ENCODE measurements around the gene SPAG17.
"Not testable (repeated sequence)": the region's sequence is repeated elsewhere in the genome, so short reads cannot be mapped to it uniquely, and the experiment has no call there.

Gene SPAG17

DNA sequence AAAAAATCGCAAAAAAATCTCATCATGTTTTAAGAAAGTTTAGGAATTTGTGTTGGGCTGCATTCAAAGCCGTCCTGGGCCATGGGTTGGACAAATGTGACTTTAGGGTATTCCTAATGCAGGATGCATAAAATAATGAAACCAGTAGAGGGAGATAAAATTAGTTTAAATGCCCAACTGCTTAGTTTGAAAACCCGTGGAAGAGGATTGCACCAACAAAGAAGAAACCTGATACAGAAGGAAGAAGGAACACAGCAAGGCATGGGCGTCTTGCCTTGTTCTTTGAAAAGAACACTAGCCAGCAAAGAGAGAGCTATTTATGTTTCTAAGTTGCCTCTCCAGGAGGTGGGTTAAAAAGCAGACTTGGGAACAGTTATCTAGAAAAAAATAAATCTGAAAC lies 217.6 kb downstream of the SPAG17 start:
- no peak for DNase-seq

DNA sequence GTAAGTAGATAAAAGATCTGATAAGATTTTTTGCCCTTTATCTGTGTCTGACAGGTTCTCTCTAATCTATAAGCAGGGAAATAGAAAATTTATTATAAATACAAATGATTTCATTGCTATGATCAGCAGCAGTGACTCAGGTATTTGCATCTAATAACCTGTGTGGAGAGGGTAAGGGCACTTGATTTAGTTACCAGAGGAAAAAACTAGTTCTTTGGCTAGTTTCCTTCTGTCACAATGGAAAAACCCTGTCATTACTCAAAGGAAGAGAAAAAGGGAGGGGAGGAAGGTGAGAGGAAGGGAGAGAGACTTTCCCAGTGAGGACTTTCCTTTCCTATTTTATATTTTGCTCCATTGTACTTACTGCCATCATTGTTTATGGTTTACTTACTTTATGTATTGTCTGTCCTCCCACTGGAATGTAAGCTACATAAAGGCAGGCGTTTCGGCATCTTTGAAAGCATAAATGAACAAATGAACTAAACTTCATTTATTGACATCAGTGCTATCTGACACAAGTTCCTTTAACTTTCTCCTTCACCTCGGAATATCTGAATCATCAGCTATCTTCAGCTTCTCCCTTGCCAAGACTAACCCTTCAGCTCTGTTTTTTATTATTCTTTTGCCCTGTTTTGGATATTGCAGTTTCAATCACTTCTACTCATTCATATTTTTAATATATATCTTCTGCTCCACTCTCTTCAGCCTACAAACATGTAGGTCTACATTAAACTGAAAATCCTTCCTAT lies 220.6 kb downstream of the SPAG17 start:
- no peak for DNase-seq

DNA sequence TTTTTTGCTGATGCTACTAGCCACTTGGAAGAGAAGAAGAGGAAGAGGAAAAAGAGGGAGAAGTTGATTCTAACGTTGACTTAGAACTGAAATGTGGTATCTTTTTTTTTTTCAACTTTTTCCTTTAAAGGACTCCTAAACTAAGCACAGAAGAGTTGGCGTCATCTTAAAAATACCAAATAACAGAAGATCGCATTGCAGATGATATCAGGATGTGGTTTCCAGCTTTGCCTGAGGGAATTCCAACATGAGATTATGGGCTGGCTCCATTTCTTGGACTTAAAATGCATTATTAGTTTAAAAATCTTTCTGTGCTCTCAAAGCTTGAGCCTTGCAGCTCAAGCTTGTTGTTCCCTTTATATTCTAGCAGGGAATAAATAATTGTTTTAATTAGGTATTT lies 225.7 kb downstream of the SPAG17 start:
- DNase-seq: no peak

DNA sequence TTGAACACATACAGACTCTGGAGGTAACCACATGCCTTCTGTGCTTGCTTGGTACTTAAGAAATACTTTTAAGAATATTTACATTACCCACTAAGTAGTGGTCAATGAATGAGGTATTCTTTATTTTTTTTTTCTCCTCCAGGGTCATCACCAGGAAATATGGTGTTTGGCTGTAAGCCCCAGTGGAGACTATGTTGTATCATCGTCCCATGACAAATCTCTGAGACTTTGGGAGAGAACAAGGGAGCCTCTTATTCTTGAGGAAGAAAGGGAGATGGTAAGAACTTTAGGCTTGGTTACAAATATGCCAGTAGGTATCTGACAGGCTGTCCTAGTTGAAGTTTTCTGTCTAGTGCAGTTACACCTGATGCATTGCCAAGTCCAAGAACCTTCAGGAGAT lies 232.6 kb downstream of the SPAG17 start:
- no peak for DNase-seq

DNA sequence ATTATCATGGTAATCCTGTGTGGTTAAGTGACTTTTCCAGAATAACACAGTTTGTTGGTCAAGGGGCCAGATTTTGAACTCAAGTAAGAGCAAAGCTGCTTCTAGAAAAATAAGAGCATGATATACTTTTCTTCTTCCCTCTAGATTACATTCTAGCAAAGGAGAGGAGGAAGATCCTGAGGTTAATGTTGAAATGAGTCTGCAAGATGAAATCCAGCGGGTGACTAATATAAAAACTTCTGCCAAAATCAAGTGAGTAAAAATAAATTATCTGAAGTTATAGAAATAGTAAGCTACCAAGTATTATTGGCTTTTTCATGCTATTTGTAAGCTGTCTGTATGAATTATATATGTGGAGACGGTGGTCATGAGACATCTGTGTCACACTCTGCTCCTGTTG lies 242.7 kb downstream of the SPAG17 start:
- DNase-seq: no peak

DNA sequence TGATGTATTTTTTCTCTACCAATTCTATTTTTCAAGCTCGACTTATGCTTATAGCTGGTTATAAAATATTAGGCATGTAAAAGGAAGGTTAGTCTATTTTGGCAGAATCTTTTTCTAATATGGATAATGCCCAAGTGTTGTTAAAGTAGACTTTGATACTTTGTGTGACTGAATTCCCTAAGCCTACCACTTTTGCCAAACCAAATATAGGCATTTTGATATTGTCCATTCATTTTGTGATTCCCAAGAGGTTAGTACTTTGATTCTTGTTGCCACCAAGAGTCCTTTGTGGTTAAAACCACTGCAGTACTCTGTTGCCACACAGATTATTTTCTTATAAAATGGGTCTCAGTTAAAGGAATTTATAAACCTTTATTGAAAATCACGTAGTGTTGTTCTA lies 251.3 kb downstream of the SPAG17 start:
- DNase-seq: no peak

DNA sequence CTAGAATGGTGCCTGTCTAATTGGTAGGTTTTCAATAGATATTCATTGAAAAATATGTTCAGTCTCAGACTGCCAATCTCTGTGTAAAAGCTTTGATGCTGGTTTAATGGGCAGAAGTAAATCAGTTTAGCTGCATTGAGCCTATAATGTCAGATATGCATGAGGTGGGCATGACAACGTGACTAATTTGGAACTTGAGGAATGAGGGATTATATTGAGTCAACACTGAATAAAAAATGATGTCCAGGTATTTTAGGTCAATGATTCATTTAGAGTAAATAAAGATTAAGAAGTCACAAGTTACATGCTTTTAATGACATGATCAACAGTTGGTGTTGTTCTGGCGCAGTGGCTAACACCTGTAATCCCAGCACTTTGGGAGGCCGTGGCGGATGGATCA lies 252.5 kb downstream of the SPAG17 start:
- no peak for DNase-seq

DNA sequence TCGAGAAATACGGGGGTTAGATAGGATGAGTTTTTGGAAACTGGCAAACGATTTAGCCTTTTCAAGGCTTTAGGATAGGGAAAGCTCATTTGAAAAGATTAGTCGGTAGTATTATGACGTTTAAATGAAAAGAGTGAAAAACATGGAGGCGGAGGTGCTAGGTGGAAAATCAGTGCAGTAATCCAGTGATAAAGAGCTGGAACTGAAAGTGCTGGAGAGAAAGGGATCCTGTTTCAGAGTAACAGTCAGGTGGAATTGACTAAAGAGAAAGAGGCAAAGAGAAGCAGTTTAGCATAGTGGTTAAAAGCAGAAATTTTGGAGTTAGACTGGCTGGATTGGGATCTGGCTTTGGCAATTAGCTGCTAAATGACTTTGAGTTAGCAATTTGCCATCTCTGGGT lies 254.5 kb downstream of the SPAG17 start:
- DNase-seq: no peak

DNA sequence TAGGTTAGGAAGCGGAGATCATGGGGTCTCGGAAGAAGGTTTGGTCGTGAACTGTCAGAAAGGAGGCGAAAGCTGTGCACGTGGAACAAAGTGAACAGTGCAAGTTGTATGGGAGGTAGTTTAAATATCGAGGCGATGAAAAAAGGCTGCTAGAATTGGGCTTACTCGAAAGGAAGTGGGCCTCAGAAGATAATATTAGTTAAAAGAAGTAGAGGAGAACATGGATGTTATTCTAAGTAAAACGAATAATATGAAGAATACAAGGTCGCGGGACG lies 254.9 kb downstream of the SPAG17 start:
- no peak for DNase-seq

DNA sequence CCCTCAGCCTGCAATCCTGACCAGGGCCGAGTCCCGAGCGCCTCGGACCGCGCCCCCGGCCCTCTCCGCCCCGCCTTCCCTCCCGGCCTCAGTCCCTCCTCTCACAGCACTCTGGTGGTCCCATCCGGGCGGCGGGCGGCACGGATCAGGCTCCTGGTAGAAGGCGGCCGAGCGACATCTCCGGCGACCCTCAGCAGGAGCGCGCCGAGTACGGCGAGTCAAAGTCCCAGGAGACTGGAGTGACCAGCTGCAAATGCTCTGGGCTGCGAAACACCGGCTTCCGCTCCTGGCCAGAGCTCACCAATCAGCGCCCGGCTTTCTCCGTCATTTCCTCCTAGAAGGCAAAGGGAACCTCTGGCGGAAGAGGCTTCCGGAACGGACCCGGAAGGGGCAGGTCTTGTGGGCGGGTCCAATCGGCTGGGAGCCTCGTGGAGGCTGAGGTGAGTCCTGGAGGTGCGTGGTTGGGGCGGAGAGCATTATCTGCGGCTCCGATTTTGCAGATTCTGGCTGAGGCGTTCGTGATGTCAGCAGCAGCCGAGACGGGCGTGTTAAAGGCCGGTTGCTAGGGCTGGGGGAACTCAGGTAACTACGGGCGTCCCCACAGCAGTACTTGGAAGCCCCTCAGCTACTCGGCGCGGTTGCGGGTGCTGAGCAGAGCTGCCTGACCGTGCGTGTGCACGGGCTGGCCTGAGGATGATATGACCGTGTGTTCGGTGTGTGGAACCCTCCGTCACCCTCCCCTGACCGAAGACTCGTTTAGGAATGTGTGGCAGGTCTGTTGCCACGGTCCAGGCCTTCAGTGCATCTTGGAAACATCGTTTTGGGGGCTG lies 255.5 kb downstream of the SPAG17 start, which contains the start of the genes GDAP2 and WDR3:
TSS of gene GDAP2 (minus strand) at position 279 of the 830 bp plus-strand sequence. CDS start 9,264 bp downstream, outside the sequence.
TSS of gene WDR3 (plus strand) at position 397 of the 830 bp plus-strand sequence. CDS start 3,581 bp downstream, outside the sequence.
- DNase-seq: peak; percentile 34

DNA sequence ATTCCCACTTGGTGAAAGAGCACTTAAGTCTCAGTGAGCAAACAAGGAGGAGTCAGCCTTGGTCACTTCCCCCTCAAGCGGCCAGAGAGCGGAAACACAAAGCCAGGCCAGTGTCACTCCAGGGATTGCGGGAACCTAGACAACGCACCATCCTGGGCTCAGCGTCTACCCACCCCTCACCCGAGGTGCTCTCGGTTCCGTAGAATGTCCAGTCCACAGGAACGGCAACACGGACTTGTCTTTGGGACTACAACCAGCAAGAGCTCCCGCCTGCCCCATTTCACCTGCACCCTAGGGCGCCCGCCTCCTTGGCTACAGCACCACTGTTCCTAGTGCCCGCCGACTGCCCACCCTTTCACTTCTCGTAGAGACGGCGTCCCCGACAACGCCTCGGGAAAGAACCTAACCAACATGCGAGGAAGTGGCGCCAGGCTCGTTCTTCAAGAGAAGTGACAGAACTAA lies 256.1 kb downstream of the SPAG17 start:
- no peak for DNase-seq

DNA sequence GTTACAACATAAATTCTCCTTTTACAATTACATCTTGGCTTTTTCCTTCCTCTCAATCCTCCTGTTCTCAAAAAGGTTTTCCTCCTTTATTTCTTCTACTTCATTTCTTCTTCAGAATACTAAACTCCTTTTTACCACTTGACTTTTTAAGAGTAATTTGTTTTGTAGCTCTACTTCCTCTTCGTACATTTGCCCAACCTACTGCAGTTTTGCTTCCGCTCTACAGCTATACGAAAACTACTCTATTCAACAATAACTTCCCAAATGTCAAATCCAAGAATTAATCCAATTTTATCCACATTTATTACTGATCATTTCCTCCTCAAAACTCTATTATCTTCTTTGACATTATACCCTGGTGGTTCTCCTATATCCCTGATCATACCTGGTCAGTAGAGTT lies 259.0 kb downstream of the SPAG17 start:
- no peak for DNase-seq

DNA sequence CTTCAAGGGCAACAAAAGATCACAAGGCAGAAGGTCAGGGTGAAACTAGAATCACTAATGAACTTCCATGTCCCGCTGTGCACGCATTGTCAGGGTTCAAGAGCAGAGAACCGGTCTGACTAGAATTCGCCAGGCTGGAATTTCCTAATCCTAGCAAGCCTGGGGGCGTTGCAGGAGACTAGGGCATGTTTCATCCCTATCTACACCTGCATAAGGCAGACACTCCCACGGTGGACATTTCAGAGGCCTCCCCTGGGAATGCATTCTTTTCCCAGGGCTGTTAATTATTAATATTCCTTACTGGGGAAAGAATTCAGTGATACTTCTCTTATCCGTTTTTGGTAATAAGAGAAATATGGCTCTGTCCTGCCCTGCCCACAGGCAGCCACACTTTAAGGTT lies 262.3 kb downstream of the SPAG17 start:
- not testable (repeated sequence) for DNase-seq

DNA sequence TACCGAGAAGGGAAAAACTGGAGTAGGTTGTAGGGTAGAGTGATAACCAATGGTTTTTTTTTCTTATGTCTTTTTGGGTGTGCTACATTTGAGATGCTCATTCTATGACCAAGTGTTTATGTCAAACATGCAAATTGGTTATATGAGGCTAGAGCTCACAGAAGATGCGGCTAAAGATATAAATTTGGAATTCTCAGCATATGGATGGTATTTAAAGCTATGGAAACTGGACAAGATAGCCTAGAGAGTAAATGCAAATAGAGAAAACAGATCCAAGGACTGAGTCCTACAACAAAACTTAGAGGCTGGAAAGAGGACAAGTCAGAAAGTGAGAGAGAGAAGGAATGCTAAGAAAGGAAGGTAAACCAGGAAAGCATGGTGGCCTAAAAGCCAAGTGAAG lies 263.0 kb downstream of the SPAG17 start:
- DNase-seq: no peak

DNA sequence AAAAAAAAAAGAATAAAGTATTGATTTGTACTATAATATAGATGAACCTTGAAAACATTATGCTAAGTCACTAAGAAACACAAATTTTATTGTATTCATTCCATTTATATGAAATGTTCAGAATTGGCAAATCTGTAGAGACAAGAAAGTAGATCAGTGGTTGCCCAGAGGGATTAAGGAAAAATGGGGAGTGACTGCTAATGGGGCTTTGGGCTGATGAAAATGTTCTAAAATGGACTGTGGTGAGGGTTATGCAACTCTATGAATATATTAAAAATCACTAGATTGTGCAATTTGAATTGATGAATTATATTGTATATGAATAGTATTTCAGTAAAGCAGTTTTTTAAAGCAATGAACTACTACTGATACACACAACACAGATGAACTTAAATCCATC lies 265.7 kb downstream of the SPAG17 start:
- DNase-seq: no peak

DNA sequence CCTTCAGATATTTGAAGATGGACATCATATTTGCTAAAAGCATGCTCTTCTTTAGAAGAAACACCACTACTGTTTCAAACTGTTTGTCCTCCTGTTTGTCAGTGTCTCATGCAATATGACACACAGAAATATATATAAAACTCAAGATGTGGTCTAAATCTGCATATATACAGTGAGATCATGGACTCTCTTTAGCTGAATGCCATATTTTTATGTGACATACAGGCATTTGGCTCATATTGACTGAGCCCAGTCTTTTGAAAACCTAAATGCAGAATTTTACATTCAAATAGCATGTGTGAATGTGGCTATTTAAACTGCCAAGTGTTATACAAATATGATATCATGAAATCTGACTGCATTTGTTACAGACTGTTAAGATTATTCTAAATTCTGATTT lies 274.0 kb downstream of the SPAG17 start:
- DNase-seq: no peak

DNA sequence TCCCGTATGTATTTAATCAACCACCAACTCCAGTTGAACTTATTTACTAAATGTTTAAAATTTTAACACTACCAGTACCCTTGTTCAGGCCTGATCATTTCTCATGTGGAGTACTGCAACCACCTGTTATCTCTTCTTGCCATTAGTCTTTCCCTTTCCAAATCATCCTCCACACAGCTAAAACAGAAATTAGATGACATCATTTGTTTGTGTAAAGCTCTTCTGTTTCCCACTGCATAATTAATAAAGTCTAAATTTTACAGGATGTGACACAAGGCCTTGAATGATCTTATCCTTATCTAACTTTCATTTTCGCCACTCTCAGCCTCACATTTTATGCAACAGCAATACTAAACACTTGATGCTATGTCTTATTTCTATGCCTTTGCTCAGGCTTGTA lies 280.0 kb downstream of the SPAG17 start:
- no peak for DNase-seq

DNA sequence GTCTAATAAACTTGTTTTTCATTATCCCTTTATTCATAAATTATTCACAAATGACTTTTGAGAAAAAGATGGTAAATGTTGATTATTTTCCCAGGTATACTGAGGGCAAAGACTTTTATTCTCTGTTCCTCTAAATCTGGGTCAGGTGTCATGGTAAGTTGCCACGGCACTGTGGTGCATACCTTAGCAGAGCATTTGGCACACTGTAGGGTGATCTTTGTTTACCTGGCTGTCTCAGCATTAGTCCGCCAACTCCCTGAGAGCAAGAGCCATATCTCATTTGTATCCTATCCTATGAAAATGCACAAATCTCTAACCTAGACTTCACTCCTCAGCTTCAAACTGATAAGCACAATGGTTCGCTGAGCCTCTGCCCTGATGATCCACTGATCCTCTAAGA lies 280.5 kb downstream of the SPAG17 start:
- DNase-seq: no peak
